NCI-H69 (cell line): ENCODE results near the gene MACROH2A1.

ENCODE experiments used
- DNase-seq: peaks from one replicate; lab custom pipeline; 2025; lab: John Stamatoyannopoulos, UW

MACROH2A1 gene

DNA sequence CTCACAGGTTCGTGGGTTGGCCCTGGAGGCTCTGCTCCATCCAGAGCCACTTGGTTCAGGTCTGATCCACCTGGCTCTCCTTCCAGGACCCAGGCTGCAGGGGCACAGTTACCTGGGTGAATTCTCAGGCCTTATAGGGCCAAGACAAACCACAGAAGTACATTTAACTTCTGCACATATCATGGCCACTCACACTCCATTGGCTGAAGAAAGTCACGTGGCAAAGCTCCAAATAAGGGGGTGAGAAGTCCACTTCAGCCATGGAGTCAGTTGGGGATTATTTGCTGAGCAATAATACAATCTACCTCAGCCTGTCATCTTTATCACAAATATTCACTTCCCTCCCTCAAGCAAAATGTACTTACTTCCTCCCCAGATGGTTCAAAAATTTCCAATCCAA, 83.6 kb downstream of the MACROH2A1 start:
- DNase-seq: no peak

DNA sequence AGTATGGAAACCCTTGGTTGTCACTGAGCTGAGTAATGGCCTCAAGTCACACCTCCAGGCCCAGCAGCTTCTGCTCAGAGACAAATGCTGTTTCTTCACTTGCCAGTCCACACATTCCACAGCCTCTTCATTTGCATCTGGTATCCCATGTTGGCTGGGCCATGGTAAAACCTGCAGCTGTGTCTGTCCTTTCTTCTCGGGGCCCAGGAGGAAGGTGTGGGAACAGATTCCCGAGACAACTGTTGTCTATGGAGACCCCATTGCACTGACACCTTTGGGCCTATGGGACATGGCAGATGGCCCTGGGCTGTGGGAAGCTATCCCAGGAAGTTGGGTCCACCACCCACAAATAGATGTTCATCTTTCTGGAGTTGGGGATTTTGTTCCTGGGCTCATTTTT, 85.1 kb downstream of the MACROH2A1 start:
- DNase-seq: no peak

DNA sequence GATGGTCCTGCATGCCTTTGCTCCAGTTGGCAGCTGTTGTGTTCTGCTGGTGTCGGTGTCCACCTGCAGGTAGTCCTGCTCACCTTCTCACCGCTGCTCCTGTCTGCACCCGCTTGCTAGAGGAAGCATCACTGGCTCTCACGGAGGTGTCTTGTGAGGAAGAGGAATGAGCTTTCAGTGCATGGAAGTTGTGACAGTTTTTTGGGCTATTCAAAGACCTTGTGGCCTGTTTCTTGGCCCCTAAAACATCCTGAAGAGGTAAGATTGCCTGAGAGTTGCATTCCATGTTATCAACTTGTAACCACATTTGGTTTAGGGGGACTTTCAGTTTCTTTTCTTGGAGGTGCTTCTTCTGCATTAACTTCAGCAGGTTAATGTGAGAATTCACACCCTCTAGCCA, 85.6 kb downstream of the MACROH2A1 start:
- DNase-seq: no peak

GRCh38 chr5:135312255-135312935, 86.6 kb downstream of the MACROH2A1 start:
- no peak for DNase-seq

GRCh38 chr5:135310328-135310989, 88.6 kb downstream of the MACROH2A1 start:
- no peak for DNase-seq

DNA sequence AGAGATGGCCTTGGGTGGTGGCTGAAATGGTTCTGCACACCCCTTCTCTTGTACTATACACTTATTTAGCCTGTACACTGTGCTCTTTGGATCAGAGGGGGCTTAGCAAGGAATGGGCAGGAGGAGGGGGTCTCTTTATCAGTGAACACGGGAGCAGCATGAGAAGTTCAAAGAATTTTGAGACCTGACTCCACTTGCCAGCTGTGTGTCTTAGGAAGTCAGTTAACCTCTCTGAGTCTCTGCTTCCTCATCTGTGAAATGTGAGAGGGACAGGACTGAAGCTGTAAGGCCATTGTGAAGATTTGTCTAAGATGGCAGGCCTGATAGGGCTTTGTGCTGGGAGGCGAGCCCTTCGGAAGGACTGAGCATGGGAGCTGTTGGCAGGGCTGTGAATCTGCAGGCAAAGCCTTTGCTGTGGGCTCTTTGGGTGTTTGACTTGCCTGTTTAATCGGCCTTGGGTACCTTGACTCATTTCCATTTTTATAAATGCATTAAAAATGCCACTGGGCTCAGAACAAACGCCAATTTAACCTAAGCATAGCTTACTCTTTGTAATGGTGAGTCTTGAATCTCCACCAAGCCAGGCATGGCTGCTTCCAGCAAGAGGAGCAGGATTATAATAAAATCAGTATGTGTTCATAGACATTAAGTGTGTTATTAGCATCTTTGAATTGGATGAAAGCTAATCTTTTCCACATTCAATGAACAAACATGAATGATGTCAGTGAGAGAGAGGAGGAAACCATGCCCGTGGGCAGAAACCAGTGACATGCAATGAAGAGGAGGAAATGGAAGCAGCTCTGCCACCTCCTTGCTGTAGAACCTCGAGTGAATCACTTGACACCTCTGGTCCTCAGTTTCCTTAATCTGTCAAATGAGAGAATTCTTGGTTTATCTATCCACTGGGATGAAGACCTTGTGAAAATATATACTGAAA, 89.4 kb downstream of the MACROH2A1 start:
- no peak for DNase-seq

DNA sequence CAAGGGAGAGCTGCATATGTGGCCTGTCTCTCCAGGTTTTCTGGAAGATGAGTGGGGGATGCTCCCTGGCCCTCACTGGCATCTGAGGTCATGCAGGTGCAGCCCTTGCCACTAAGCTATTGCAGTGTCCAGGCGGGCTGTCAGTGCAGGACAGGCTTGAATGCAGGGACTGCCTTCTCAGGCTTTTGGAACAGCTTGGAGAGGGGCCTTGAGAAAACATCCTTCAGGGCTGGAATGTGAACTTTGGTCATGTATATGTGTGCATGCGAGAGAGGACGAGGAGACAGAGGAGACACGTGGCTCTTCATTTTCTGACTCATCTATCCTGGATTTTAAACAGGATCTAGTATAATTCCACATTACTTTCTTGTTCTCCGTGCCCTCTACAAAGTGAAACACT, 90.3 kb downstream of the MACROH2A1 start:
- no peak for DNase-seq

DNA sequence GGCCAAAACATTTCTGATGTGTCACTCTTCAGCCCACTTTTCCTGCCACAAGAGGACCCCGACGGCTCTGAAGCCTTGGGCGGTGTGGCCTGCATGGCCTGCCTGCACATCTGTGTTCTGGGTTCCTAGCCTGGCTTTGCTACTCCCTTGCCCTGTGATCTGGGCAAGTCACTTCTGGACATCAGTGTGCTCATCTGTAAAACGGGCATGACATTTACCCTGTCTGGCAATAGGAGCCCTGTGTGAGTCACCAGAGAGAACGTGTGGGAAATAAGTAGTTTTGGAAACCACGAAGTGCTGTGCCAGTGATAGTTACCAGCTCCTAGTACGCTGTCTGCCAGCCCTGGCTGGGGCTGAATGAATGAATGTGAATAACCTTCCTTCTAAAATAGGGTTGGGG, 90.8 kb downstream of the MACROH2A1 start:
- DNase-seq: no peak

- peak; percentile 21 for DNase-seq
Measured at GRCh38 chr5:135307143-135307903, 91.7 kb downstream of the MACROH2A1 start.

DNA sequence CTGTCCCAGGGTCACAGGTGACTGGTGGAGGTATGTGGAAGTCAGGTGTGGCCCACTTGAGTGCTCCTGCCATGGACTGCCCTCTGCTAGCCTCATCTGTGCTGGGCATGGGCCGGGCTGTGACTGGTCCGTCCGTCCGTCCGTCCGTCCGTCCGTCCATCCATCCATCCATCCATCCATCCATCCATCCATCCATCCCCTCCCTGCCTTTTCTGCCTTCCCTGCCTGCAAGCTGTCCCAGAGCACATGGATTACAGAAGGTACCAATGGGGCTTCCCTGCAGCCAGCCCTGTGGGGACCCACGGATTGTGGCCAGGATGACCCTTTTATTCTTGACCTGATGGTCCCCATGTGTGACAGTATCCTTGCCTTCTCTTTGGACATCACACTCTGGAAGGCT, 92.5 kb downstream of the MACROH2A1 start:
- no peak for DNase-seq

GRCh38 chr5:135304352-135305221, 94.4 kb downstream of the MACROH2A1 start:
- DNase-seq: no peak

DNA sequence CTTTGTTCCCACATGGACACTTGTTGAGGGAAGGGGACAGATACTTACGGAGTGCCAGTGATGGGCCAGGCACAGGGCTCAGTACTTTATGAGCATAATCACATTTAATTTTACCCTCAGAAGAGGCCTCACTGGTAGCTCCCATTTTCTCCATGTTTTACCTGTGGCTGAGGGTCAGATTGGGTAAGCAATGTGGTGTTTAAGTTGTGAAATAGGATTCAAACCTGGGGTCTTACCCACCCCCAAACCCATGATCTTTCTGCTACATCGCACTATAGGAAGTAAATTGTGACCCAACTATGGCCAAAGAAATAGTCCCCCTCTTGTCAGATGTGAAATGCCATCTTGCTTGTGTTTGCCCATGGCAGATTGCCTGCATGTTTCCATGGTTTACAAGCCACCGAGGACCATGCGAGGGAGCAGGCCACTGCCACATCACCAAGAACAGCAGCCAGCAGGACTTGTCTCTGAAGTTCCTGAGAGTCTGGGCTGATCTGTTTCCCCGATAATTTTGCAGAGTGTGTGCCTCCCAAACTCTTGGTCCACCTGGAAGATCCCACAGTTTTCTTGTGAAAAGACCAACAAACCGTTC, 95.4 kb downstream of the MACROH2A1 start:
- DNase-seq: no peak

DNA sequence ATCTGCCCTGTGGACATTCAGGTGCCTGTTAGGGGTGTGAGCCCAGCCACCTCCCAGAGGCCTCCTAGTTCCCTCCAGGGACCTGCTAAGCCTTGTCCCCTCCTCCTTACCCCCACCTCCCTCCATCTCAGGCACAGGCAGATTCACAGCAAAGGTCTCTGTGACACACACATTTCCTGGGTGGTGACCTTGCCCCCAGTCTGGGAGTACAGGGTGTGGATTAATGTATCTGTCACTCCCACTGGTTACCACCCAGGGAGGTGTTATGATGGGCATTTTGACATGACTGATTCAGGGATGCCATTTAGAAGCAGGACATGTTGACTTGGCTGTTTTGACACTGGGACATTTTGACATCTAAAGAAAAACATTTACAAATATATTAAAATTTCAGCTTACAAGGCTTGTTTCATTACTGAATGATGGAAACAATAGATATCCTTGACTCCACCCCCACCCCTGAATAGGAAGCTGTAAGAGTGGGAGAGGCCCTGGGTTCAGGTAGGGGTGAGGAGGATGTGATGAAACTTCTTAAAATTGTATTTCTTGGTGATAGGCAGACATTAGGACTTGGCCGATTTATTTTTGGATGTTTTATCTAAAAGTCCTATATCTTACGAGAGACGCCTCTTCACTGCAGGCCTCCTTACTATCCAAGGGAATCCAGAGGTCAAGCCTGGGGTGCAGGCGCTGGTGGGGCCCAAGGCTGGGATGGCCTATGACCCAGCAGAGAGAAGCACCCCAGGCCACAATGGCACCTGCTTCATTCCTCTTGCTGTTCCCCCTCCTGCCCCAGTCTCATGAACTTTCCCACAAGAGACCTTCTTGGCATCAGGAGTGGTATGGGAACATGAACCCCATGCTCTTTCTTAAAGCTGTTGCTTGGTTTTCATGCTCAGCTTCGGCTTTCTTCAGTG, 101.9 kb downstream of the MACROH2A1 start:
- no peak for DNase-seq

DNA sequence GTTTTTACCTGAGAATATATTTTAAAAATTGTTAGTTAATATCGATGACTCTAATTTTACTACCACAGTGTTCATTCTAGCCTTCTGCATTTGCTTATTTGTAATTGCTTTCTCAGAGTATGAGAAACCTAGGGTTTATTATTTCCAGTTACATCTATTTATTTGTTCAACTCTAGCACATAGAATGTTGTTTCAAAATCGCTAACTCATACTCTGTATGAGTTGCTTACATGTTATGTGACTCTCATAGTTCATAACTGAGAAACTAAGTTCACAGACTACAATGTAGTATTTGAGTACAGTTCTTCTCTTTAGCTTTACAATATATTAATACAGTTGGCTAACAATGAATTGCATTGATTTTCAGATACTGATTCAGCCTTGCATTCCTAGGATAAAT, 103.2 kb downstream of the MACROH2A1 start:
- no peak for DNase-seq

- DNase-seq: no peak
Measured at GRCh38 chr5:135294793-135295192, 104.2 kb downstream of the MACROH2A1 start.

GRCh38 chr5:135289651-135290050, 109.4 kb downstream of the MACROH2A1 start:
- DNase-seq: no peak

DNA sequence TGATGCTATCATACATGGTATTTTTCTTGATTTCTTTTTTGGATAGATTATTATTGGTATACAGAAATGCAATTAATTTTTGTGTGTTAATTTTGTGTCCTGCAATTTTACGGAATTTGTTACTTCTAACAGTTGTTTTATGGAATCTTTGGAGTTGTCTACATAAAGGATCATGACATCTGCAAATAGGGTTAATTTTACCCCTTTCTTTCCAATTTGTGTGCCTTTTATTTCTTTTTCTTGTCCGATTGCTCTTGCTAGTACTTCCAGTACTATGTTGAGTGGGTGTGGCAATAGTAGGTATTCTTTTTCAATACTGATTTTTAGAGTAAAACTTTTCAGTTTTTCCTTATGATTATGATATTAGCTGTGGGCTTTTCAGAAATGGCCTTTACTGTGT, 111.5 kb downstream of the MACROH2A1 start:
- DNase-seq: no peak
